GM12872 (cell line): Measurements from ENCODE around the gene PPP2R2B.

Experiments used
- CTCF ChIP-seq: IDR thresholded peaks from 3 replicates; pipeline ENCODE4 v1.5.1; 2011; ENCODE audit warnings: low read depth, mild to moderate bottlenecking, low read length, moderate library complexity; ENCODE audit not compliant: insufficient read depth

The PPP2R2B gene

GRCh38 chr5:146675636-146676035, 202.9 kb downstream of the PPP2R2B start:
- TF ChIP-seq CTCF, result no peak

GRCh38 chr5:146672866-146673265, 205.7 kb downstream of the PPP2R2B start:
- TF ChIP-seq CTCF, result no peak

- TF ChIP-seq CTCF, result no peak
Observed at GRCh38 chr5:146671561-146672295, 206.8 kb downstream of the PPP2R2B start.

- no peak for TF ChIP-seq CTCF
Observed at GRCh38 chr5:146669656-146670055, 208.9 kb downstream of the PPP2R2B start.

GRCh38 chr5:146667633-146668272, 210.8 kb downstream of the PPP2R2B start:
- TF ChIP-seq CTCF, result no peak

- peak; percentile 60 for TF ChIP-seq CTCF
Observed at GRCh38 chr5:146662229-146662628, 216.3 kb downstream of the PPP2R2B start.

GRCh38 chr5:146660376-146660960, 218.1 kb downstream of the PPP2R2B start:
- TF ChIP-seq CTCF, result no peak
